Mucosa of stomach (tissue), 1 donor: ENCODE data around the gene TOP3A.

ENCODE experiments used
- H3K27me3 ChIP-seq: one replicate; pipeline ENCODE4 v1.7.0; 2013; ENCODE audit warnings: mild to moderate bottlenecking, low read length; ENCODE audit not compliant: control insufficient read depth, insufficient read depth
- H3K36me3 ChIP-seq: one replicate; pipeline ENCODE4 v1.7.0; 2013; ENCODE audit warnings: low read length; ENCODE audit not compliant: control insufficient read depth, insufficient read depth
- H3K4me1 ChIP-seq: one replicate; pipeline ENCODE4 v1.7.0; 2013; ENCODE audit warnings: mild to moderate bottlenecking, low read length; ENCODE audit not compliant: control insufficient read depth, insufficient read depth
- H3K4me3 ChIP-seq: one replicate; pipeline ENCODE4 v1.7.0; 2013; ENCODE audit warnings: low read length
- H3K9ac ChIP-seq: one replicate; pipeline ENCODE4 v1.7.0; 2013; ENCODE audit warnings: mild to moderate bottlenecking, low read length, moderate library complexity
- H3K9me3 ChIP-seq: one replicate; pipeline ENCODE4 v1.7.0; 2013; ENCODE audit warnings: mild to moderate bottlenecking, low read length, moderate library complexity; ENCODE audit not compliant: control insufficient read depth
- donor health status: Pancreatic carcinoma.

TOP3A gene

DNA sequence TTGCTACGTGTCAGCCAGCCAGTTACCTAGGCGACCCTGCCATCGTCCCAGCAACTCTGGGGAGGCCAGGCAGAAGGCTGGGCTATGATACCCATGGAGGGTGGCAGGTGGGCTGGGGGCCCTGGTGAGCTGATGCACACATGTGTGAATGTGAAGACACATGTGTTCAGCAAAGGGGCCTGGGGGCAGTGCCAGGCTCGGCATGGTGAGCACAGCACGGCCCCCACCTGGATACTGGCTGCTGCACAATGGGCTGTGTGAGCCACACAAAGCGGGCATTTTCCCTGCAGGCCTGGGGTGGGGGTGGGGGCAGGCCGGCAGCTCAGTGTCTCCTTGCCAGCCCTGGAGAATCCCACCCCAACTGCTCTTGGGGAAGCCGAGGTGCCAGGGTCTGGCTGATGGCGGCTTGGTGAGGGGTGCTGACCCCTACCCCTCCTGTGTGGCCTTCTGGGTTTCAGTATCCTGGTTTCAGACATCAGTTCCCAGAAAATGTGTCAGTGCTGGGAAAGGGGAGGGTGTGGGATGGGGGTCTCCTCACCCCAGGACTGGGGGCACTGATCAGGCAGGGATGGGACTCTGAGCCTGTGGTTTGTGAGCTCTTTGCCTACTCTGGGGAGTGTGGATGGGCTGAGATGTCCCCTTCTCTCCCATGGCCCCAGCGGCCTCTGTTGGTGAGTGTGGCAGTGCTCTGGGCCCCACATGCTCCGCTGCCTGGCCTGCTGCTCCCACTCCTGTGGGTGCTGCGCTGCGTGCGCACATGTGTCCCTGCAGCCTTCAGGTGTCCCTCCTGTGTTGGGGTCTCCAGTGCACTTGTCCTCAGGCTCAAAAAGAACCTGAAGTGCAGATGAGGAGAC is 84.3 kb downstream of the TOP3A start:
- H3K9ac ChIP-seq = no peak overlapping the region
- no peak overlapping the region for H3K4me3 ChIP-seq
- H3K36me3 ChIP-seq = no peaks in the 10 kb centered on the region
- H3K9me3 ChIP-seq = no peaks in the 10 kb centered on the region
- H3K4me1 ChIP-seq = peaks cover 16% of the 10 kb centered on the region
- no peaks in the 10 kb centered on the region for H3K27me3 ChIP-seq

DNA sequence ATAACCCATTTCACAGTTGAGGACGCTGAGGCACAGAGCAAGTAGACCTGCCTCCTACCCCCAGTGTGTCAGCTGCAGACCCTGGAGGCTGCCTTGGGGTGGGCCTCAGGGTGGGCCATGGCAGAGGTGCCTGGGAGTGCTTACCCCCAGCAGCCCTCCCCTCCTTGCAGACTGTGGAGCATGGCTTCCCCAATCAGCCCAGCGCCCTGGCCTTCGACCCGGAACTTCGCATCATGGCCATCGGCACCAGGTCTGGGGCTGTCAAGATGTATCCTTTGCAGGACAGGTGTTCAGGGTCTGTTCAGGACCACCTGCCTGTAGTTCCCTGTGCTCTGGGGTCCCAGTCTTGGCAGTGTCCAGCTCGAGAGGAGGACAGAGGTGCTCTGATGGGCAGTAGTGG is 85.0 kb downstream of the TOP3A start:
- H3K4me3 ChIP-seq = no peak overlapping the region
- H3K9me3 ChIP-seq = no peaks in the 10 kb centered on the region
- no peaks in the 10 kb centered on the region for H3K36me3 ChIP-seq
- H3K27me3 ChIP-seq = no peaks in the 10 kb centered on the region
- peaks cover 14% of the 10 kb centered on the region for H3K4me1 ChIP-seq
- H3K9ac ChIP-seq = no peak overlapping the region

DNA sequence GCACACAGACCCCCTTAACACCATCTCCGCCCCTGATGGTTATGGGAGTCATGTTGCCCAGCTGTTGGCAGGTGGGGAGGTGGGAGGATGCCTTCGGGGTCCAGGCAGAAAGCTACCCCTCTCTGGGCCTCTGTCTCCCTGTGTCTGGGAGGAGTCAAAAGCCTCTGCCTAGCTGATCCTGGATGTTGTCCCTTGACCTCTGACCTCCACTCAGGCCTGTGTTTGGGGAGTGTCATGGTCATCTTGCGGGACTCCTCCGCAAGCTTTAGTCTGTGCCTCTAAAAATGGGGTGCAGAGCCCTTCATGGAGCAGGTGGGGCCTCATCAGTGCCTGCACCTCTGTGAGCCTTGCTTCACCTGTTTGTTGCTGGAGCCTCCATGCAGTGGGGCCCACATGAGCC is 85.5 kb downstream of the TOP3A start:
- H3K4me3 ChIP-seq = no peak overlapping the region
- no peak overlapping the region for H3K9ac ChIP-seq

DNA sequence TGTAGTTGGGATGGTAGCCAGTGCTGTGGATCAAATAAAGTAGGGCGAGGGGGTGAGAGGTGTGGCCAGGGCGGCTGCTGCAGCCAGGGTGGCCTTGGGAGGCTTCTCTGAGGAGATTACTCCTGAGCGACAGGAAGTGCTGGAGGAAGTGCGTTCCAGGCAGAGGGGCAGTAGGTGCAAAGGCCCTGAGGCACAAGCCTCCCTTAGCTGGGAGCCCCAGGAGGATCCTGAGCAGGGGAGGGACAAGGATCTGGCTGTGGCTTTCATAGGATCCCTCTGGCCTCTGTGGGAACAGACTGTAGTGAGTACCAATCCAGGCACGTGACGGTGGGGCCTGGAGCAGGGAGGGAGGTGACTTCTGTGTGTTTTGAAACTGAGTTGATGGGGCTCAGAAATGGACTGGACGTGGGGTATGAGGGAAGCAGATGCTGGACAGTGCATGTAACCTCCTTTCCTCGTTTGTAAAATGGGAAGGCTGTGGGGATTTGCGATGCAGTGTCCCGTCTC is 86.6 kb downstream of the TOP3A start:
- Histone ChIP-seq H3K27me3 (no peaks in the 10 kb centered on the region), H3K36me3 (no peaks in the 10 kb centered on the region), H3K9ac (no peak overlapping the region), H3K4me3 (no peak overlapping the region), H3K4me1 (peaks cover 17% of the 10 kb centered on the region), H3K9me3 (no peaks in the 10 kb centered on the region)

More for the DNA sequence above, 85.5 kb downstream of the TOP3A start:
- Histone ChIP-seq H3K27me3 (no peaks in the 10 kb centered on the region), H3K4me1 (peaks cover 17% of the 10 kb centered on the region), H3K9me3 (no peaks in the 10 kb centered on the region), H3K36me3 (no peaks in the 10 kb centered on the region)

DNA sequence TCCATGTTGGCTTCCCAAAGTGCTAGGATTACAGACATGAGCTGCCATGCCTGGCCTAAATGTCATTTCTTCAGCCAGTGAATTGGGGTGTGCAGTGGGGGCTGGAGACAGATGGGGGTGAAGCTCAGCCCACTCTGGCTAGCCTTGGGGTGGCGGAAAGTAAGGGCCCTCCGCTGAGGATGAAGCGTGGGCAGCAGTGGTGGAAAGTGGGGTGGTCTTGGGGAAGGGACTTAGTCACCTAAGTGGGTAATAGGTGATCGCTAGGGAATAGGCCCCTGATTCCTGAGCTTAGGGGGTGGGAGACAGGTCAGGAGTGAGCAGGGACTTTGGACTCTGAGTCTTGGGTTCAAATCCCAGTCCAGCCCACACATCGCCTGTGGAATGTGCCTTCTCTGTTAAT is 87.2 kb downstream of the TOP3A start:
- Histone ChIP-seq H3K4me1 (peaks cover 17% of the 10 kb centered on the region), H3K4me3 (no peak overlapping the region), H3K27me3 (no peaks in the 10 kb centered on the region), H3K9me3 (no peaks in the 10 kb centered on the region), H3K36me3 (no peaks in the 10 kb centered on the region), H3K9ac (no peak overlapping the region)

DNA sequence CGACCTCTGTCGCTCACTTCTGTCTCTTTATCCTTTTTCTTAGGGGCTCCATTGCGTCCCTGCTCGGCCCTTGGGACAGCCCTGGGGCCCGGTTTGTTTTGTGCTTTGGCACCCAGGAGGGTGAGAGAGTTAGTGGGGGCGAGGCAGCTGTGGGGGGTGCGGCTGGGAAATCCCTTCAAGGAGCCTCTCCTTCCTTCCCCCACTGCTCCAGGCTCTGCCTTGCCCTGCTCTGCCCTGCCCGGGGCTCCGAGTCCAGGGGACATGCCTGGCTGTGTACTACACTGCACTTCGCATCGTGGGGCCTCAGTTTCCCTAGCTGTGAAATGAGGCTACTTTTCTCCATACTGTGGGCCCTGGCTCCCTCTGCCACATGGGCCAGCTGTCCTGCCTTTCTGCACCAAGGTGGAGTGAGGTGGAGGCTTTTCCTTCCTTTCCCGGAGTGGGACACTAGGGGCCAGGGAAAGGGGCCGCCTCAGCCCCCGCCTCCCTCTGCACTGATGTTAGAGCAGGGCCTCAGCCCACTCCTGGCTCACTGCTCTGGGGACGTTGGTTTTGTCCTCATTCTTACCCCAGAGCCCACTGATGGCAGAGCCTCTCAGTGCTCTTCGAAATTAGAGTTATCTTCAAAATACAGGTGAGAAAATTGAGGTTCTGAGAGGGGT is 88.4 kb downstream of the TOP3A start:
- Histone ChIP-seq H3K36me3 (no peaks in the 10 kb centered on the region), H3K9me3 (no peaks in the 10 kb centered on the region), H3K4me3 (peak overlapping the region; percentile 67), H3K4me1 (peaks cover 17% of the 10 kb centered on the region), H3K9ac (peak overlapping the region; percentile 77), H3K27me3 (no peaks in the 10 kb centered on the region)

DNA sequence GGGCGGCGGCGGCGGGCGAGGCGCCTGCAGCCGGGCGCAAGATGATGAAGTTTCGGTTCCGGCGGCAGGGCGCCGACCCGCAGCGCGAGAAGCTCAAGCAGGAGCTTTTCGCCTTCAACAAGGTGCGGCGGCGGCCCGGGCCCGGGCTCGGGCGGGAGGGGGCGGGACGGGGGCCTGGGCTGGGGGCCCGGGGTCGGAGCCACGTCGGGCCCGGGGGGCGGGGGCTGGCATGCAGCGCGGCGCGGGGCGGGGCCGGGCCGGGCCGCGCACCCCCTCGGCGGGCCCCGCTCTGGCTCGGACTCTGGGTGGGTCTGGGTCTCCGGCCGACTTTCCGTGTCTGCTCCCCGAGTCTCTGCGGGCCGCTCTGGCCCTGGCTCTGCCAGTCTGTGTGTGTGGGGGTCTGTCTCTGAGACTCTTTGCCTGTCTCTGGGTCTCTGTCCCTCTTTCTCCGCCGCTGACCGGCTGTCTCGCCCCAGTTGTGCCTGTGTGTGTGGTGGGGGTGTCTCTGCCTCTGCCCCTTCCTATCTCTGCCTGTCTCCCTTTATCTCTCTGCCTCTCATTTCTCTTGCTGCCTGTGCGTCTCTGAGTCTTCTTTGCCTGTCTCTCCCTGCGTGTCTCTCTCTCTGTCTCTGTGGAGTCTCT is 89.0 kb downstream of the TOP3A start:
- H3K4me1 ChIP-seq = peaks cover 17% of the 10 kb centered on the region
- no peaks in the 10 kb centered on the region for H3K27me3 ChIP-seq
- peak overlapping the region; percentile 67 for H3K4me3 ChIP-seq
- peak overlapping the region; percentile 77 for H3K9ac ChIP-seq
- H3K36me3 ChIP-seq = no peaks in the 10 kb centered on the region
- H3K9me3 ChIP-seq = no peaks in the 10 kb centered on the region

DNA sequence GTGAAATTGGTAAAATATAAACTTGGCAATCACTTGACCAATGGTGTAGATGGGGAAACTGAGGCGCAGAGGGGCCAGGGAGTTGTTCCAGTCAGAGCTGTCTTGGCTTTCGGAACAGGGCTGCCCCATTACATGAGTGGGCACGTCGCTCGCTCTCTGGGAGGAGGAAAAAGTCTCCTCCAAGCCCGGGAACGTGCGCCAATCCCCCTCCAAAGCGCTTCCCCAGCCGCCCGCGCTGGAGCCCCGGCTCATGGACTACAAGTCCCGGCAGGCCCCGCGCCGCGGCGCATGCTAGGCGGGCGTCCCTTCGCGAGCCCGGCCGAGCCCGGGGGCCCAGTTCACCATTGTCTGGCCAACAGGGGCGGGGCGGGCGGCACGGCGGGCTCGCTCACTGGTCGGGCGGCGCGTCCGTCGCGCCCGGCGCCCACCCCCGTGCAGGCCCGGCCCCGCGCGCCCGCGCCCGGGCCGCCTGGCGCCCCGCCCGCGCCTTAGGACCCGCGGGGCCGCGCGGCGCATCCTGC is 89.6 kb downstream of the TOP3A start, which contains the start of gene LLGL1:
Gene LLGL1 (plus strand): TSS at position 515 of the 521 bp plus-strand sequence. CDS start 48 bp downstream, outside the sequence.
- peak within 1 kb of the TSS; percentile 67 for H3K4me3 ChIP-seq
- no peaks in the 10 kb centered on the region for H3K27me3 ChIP-seq
- peak within 1 kb of the TSS; percentile 77 for H3K9ac ChIP-seq
- H3K36me3 ChIP-seq = no peaks in the 10 kb centered on the region
- H3K4me1 ChIP-seq = peaks cover 17% of the 10 kb centered on the region
- H3K9me3 ChIP-seq = no peaks in the 10 kb centered on the region

DNA sequence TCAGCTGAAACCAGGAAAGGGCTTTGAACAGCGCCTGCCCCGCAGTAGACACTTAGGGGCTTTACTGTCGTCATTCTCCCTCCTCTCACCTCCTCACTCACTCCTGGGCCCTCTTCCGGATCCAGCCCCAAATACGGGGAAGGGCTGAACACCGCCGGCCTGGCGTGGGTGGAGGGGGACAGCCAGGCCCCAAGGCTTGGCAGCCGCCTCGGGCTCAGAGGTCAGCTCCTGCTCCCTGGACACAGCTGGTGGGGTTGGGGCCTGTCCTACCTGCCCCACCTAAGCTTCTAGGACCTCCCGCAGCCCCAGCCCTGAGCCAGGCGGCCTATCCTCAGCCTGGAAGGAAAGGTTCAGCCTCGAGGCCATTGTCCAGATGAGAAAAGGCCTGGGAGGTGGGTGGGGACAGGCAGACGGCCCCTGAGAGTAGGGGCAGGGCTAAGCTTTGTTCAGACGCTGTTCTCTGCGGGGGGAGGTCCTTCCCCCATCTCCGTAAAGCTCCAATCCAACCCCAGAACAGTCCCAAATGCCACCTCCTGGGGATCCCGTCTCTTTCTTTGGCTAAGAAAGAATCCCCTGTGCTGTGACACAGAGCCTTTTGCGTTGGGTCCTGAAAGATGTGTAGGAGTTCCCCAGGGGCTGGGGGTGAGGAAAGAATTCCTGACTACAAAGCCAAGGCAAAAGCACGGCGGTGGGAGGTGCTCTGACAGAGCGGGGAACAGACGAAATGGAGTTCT is 90.2 kb downstream of the TOP3A start:
- H3K9ac ChIP-seq = no peak overlapping the region
- H3K4me1 ChIP-seq = peaks cover 17% of the 10 kb centered on the region
- no peaks in the 10 kb centered on the region for H3K27me3 ChIP-seq
- no peak overlapping the region for H3K4me3 ChIP-seq
- H3K9me3 ChIP-seq = no peaks in the 10 kb centered on the region
- no peaks in the 10 kb centered on the region for H3K36me3 ChIP-seq

DNA sequence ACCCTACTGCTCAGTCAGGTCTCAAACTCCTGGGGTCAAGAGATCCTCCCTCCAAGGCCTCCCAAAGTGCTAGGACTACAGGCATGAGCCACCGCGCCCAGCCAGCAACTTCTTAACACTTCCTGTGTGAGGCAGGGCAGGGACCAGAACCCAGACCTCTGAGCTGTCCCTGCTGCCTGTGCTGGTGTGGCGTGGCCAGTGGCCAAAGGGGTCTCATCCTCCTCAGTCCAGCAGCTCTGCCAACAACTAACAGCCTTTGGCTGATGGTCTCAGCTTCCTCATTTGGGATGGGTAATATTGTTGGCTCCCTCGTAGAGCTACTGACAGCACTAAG is 90.8 kb downstream of the TOP3A start:
- H3K4me3 ChIP-seq = no peak overlapping the region
- H3K36me3 ChIP-seq = no peaks in the 10 kb centered on the region
- H3K9ac ChIP-seq = no peak overlapping the region
- no peaks in the 10 kb centered on the region for H3K27me3 ChIP-seq
- H3K9me3 ChIP-seq = no peaks in the 10 kb centered on the region
- peaks cover 17% of the 10 kb centered on the region for H3K4me1 ChIP-seq
